ENCODE measurements around the gene RESP18.
"Not testable (repeated sequence)": the region's sequence is repeated elsewhere in the genome, so short reads cannot be mapped to it uniquely, and the experiment has no call there.

Gene RESP18

DNA sequence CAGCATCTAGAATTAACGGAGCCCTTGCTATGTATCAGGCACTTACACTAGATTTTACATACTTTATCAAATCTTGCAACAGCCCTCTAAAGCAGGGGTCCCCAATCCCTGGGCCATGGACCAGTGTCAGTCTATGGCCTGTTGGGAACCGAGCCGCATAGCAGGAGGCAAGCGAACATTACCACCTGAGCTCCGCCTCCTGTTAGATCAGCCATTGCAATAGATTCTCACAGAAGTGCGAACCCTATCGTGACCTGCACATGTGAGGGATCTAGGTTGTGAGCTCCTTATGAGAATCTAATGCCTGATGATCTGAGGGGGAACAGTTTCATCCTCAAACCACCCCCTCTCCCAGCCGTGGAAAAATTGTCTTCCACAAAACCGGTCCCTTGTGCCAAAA is 39.9 kb downstream of the RESP18 start:
- in situ Hi-C loops (cut with MboI; ENCODE audit: low sequenced_read_pairs) = no loop called here

DNA sequence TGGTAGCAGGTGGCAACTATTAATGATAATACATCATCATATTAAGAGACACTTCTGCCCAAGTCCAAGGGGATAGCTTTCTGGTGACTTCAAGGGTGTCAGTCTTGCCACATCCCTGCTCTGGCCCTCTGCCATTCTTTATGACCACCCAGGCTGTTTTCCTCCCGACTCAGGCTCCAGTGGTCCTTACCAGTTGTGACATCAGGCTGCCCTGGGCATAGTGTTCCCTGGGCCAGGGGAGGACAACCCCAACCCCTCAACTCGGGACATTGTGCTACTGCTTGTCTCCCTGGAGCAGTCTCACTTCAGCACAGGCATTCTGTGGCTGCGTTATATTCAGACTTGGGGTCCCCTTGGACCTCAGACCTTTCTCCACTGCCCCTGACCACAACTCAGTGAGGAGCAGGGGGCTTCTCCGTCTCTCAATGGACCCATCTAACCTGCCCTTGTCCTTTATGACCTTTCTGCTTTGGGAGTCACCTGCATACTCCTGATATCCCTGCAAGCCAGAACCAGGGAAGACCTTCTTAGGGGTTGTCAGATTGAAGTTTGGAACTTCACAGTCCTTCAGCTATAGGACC is 40.5 kb downstream of the RESP18 start:
- in situ Hi-C loops (cut with MboI; ENCODE audit: low sequenced_read_pairs) = no loop called here

DNA sequence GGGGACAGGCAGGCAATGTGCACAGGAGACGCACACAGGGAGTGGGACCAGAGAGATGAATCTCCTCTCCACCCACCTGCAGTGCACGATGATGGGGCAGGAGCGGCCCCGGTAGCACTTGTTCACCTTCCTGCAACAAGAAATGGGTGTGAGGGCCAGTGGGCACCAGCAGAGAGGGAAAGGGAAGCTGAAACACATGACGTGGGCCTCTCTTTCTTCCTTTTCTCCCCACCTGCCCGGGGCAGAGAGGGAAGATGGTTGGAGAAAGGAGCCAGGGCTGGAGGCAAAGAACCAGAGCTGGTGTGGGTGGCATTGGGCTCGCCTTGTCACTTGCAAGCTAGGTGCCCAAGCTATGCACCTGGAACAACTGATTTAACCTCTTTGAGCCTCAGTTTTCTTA is 41.1 kb downstream of the RESP18 start:
- in situ Hi-C loops (cut with MboI; ENCODE audit: low sequenced_read_pairs) = no loop called here

DNA sequence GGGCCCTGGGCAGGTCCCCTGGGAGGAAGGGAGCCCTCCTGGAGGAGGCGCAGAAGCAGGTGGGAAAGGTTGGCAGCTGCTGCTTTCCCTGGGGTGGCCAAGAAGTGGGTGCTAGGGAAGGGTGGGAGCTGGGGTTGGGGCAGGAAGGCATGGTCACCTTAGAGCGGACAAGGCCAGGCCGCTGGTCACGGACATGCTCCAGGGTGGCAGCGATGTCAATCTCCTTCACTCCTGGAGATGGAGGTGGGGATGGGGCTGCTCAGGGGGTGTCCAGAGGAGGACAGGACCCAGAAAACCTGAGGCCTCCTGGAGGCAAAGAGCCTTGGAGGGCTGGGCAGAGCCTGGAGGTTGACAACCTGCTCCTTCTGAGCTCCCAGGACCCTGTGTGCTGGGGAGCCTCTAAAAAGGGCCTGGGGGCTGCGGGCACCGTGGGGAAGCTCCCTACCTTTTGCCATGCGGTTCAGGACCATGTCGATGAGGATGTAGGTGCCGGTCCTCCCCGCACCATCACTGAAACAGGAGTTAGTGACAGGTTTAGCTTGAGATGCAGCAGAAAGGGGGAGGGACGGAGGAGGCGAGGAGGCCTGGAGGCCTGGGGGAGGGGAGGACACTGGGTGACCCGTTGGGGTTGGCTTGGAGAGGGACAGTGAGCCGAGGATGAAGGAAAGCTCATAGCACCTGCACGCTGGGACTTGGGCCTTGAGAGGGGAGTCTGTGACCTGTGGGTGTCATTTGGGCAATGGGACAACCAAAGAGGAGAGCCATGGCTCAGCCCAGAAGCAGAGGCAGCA is 42.0 kb downstream of the RESP18 start:
- in situ Hi-C loops (cut with MboI; ENCODE audit: low sequenced_read_pairs) = no loop called here

DNA sequence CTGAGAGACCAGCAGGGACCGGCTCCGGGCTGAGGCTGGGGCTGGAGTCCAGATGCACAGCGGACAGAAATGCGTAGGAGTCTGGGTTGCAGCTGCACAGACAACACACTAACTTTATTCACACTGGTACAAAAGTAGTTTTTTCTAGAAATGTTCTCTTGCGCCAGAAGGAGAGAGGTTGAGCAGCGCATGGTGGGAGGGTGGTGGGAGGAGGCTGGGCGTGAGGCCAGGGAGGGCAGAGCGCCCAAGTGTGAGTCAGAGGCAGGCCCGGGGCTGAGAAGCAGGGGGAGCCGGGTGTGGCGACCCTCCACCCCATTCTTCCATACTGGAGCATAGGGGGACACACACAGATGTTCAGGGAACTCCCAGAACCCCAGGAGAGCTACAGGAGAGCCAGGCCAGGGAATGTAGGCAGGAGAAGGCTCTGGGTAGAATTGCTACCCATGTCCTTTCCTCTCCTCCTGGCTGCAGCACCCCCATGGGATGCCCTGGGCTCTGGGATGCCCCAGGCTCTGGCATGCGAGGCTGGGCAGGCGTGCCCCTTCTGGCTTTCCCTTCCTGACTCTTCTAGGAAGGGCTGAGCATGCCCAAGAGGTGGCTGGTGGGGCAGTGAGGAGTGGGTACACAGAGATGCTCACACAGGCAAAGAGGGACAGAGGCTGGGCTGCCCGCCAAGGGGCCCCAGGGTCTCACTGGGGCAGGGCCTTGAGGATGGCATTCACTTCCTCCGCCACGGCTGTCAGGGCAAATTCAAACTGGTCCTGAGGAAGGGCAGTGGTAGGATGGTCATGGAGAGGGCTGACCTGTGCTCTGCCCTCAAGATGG is 42.8 kb downstream of the RESP18 start:
- in situ Hi-C loops (cut with MboI; ENCODE audit: low sequenced_read_pairs) = no loop called here

DNA sequence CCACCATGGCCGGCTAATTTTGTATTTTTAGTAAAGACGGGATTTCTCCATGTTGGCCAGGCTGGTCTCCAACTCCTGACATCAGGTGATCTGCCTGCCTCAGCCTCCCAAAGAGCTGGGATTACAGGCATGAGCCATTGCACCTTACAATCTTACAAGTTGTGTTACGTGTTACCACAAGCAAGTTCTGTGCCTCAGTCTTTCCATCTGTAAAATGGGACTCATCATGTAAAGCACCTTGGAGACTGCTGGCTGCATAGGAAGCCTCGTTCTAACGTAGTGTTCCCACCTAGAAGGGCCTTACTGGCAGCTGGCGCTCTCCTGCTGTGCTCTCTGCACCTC is 43.4 kb downstream of the RESP18 start:
- in situ Hi-C loops (cut with MboI; ENCODE audit: low sequenced_read_pairs) = no loop called here

DNA sequence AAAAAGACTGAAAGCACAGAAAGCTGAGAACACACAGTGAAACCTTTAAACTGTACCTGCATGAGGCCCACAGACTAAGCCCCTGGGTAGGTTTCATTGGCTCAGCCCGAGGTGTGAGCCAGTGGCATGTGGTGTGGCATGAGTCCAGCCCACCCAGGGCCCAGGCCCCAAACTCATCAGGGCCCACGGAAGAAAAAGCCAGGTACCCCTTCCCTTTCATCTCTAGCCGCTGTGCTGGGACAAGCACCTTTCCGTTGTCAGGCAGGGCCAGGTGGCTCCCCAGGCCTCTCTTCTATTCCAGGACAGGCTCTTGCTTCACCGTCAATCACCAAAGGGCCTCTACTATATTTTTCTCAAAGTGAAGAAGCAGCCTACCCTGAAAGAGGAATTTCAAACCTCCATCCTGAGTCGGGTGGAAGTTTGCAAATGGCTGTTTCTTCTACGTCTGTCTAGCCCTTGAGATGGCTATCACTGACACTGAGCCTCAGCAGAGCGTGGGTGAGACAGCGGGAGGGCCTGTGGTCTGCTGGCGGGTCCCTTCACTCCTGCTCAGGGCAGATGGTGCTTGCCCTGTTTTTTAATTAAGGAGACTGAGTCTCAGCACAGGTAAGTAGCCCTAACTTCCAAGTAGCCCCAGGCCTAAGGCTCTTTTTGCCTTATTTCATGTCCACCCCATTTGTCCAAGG is 44.8 kb downstream of the RESP18 start:
- in situ Hi-C loops (cut with MboI; ENCODE audit: low sequenced_read_pairs) = no loop called here

DNA sequence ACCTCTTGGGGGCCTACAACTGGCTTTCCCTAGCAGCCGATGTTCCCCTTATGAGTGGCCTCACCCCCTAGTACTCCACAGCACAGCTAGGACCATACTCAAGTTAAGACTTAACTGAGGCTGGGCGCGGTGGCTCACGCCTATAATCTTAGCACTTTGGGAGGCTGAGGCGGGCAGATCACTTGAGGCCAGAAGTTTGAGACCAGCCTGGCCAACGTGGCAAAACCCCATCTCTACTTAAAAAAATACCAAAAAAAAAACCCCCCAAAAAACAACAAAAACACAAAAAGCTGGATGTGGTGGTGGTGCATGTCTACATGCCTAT is 45.5 kb downstream of the RESP18 start:
- in situ Hi-C loops (cut with MboI; ENCODE audit: low sequenced_read_pairs) = not testable (repeated sequence)

DNA sequence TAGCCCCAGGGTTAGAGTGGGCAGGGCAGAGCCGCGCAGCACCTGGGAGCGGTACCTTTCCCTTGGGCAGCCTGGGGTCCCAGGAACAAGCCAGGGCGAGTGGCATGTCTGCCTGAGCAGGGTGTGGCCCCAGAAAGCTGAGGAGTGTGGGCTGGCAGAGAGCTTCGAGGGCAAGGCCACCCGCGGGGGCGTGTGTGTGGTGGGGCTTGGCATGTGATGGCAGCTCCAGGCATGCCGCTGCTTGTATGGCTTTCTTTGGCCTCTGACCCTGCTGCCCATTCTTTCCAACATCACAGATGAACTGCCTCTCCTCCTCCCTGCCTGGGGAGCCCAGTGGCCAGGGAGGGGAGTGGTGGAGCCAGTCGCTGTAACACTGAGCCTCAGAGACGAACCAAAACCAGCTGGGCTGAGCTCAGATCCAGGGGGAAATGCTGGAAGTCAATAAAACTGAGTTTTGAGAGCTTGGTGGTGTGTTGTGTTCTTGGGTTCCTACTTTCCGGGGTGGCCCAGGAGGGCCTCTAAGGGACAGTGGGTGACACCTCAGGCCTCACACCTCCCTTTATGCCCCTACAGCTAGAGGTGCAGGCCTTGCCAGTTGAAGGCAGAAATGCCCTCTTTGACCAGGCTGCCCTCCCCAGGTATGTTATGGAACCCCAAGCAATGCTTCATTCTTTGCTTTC is 46.0 kb downstream of the RESP18 start:
- in situ Hi-C loops (cut with MboI; ENCODE audit: low sequenced_read_pairs) = no loop called here

DNA sequence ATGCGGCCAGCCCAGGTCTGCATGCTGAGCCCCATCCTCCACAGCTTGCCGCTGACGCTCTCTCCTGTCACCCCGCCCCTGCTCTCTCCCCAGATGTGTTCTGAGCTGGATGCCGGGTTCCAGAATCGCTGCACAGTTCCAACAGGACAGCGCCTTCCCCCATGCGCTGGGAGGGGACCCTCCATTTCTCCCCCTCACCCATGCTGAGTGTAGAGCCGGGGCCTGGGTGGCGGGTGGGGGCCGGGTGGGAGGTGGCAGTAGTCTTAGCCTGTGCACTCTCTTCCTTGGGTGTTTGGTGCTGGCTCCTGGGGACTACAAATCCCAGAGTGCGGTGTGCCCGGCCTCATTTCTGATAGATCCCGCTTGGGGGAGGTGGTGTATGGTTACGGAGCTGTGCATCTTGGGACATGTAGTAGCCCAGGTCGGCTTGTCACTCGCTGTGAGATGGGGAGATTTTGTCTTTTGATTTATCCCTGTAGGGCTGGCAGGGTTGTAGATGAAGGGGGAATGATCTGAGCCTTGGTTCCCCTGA is 46.6 kb downstream of the RESP18 start:
- in situ Hi-C loops (cut with MboI; ENCODE audit: low sequenced_read_pairs) = no loop called here

DNA sequence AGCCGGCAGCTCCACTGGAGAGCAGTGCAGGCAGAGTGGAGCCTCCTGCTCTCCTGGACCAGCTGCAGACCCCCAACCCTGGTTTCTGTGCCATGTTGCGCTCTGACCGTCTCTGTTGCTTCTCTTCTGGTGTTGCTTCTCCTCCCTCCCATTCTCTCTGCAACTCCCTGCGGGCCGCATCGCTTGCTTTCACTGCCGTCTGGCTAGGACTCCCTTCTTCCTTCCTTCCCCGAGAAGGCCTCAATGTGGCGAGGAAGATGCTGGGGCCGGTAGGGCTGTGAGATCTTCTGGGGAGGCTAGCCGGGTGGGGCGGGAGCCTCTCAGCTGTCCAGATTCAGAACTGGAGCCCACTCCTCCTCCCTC is 47.2 kb downstream of the RESP18 start:
- in situ Hi-C loops (cut with MboI; ENCODE audit: low sequenced_read_pairs) = no loop called here

DNA sequence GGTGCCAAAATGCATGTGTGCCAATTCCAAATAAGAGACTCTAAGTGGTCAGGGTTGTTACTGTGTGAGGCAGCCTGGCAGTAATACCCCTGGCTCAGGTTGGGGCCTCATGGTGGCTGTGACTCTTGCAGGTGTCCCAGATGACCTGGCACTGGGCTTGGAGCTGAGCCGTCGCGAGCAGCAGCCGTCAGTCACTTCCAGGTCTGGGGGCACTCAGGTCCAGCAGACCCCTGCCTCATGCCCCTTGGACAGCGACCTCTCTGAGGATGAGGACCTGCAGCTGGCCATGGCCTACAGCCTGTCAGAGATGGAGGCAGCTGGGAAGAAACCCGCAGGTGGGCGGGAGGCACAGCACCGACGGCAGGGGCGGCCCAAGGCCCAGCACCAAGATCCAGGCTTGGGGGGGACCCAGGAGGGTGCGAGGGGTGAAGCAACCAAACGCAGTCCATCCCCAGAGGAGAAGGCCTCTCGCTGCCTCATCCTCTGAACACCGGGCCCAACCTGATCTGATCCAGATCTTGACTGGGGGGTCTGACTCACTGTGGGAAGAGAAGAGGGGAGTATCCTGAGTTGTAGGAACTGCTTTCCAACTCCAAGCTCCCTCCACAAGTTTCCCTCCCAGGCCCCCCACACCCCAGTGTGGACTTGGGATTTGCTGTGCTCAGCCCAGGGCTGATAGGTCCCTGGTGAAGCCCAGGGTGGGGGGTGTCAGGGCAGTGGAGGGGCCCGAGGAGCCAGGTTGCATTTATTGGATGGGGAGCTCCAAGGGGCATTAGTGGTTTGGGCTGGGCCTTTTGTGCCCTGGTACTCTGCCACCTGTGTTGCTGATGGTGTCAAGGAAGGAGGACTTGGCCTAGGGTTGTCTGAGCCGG is 47.8 kb downstream of the RESP18 start:
- in situ Hi-C loops (cut with MboI; ENCODE audit: low sequenced_read_pairs) = no loop called here

DNA sequence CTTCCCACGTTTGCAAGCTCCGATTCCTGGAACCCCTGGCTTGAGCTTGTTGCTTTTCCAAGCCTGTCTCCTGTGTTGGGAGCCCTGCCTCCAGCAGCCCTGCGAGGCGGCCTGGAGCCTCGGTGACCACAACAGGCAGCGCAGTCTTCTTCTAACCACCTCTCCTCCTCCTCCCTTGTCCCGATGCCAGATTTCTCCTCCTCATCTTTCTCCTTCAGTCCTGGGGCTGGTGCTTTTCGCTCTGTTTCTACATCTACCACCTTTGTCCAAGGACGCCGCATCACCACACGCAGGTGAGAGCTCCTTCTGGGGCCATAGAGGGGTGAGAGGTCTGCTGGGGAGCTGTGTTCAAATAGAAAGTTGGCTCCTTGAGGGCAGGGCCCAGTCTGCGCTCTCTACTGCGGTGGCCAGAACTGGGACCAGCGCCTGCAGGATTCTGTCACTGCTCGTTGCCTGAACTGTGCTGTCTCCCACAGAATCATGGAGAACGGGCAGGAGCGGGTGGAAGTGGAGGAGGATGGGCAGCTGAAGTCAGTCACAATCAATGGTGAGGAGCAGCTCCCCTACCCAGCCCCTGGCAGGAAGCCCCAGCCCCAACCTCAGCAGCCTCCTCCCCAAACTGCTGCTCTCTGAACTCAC is 49.5 kb downstream of the RESP18 start:
- in situ Hi-C loops (cut with MboI; ENCODE audit: low sequenced_read_pairs) = no loop called here

DNA sequence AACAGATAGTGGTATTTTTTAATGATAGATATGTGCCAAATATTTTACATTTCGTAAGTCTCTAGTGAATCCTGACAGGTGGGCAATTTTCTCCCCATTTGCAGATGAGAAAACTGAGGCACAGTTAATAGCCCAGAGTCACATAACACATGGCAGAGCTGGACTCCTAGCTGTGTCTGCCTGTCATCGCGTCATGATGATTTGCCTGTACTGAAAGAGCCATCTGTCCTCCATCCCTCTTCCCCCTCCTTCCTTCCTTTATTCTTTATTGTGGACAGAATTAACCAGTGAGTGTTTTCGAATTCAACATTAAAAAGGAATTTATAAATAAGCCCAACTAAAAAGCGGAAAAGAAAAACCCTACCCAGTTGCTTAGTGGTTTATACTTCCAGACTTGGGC is 50.2 kb downstream of the RESP18 start:
- in situ Hi-C loops (cut with MboI; ENCODE audit: low sequenced_read_pairs) = no loop called here

DNA sequence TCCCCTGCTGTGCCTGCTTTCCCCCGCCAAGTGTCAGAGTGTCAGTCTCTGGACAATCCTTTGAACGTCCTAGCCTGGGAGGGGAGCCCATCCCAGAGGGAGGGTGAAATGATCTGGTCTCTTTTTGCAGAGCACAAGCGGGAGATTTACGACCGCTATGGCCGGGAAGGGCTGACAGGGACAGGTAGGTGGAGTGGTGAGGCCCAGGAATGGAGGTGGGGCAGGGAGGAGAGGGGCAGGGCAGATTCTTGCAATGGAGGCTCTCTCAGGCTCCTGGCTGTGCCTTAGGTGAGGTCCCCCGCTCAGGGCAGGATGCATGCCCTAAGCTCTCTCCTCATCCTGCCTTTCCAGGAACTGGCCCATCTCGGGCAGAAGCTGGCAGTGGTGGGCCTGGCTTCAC is 51.0 kb downstream of the RESP18 start:
- in situ Hi-C loops (cut with MboI; ENCODE audit: low sequenced_read_pairs) = no loop called here

DNA sequence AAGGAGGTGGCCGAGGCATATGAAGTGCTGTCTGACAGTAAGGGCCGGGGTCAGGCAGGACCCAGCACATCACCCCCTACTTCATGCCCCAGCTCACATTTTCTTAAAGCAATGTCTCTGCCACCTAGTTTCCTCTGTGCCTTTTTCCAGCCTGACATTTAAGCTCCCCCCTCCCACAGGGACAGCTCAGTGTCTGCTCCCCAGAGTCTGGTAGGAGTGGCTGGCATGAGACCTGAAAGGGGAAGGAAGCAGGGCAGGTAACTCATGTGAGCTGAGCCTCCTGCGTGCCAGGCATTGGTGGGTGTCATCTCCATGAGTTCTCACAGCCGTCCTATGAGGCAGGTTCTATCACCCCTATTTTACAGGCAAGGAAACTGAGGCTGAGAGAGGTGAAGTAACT is 51.9 kb downstream of the RESP18 start:
- in situ Hi-C loops (cut with MboI; ENCODE audit: low sequenced_read_pairs) = no loop called here

DNA sequence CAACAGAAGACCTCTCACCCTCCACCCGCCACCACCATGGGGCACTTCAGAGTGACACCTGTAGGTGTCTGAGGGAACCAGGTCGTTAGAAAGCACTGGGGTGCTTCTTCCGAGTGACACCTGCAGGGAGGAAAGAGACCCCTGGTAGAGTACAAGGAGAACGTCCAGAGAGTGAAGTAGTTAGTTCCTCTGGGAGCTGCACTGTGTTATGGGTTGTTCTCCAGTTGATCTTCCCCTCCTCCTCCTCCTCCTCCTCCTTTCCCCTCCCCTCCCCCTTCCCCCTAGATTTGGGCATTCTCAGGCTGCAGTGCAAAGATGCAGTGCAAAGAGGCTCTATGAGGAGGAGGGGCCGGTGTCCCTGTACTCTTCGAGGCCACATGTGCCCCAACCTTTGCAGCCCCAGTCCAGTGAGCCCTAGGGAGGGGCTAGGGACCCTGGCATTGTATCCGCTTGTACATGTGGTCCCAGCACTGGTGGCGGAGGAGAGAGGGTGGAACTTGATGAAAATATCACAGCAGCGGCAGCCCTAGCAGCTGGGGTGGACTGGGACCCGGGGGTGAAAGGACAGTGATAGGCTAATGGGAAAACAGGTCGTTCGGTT is 52.5 kb downstream of the RESP18 start:
- in situ Hi-C loops (cut with MboI; ENCODE audit: low sequenced_read_pairs) = no loop called here

DNA sequence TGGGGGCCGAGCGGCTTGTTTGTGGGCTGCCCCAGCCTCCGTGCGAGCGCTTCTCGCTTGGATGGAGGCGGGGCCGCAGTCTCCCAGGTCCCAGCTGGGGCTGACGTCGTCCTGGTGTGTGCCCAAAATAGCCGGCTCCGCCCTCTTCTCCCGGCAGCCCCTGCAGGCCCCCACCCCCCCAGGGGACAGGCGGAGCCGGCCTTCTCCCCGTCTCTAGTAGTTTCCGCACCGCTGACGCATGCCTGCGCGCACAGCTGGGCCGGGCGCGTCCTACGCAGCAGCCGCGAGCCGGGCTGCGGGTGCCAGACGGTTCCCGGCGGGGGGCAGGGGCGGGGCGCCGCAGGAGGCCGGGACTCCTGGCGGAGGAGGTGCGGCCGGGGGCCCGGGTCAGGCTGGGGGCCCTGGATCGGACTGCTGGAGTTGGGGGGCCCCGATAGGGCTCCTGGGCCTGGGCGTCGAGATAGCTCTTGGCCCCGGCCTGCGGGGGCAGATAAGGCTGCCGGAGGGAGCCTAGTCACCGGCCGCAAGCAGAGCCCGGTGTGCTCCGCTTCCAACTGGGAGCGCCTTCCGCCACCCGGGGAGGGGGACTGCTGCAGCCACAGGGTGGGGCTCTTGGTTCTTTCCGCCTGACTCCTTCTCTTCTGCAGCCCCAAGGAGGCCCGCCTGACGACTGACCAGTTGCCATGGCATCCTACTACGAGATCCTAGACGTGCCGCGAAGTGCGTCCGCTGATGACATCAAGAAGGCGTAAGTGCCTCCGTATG is 53.2 kb downstream of the RESP18 start, which contains the start of gene DNAJB2:
DNAJB2 (plus strand) TSS at position 216 of the 765 bp plus-strand sequence; CDS start at position 684, 468 bp downstream.
- in situ Hi-C loops (cut with MboI; ENCODE audit: low sequenced_read_pairs) = no loop called here
